ENCODE data around the gene TNS3.

Gene TNS3

DNA sequence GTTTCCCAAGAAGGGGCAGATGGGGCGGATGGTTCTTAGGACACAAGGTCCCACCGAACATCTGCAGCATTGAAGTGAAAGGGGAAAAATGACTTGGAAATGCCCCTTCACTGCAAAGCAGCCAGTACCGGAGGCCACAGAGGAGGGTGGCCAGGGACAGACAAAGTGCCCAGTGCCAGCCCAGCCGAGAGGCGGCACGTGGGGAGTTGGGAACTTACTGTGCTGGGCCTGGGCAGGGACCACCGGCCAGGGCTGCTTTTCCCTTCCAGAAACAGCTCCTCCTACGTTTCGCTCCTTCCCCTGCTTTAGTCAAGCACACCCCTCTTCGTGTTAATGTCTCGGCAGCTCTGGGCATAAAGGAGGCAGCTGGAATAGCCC is 129.2 kb downstream of the TNS3 start:
- Histone ChIP-seq H3K27ac (ENCODE audit: low read length) (peak overlapping the region; percentile 31), H3K4me3 (ENCODE audit: low read length in 2 of 2) (peak overlapping the region in 1 of 2 donors; percentile 49), H3K36me3 (ENCODE audit: control insufficient read depth in 2 of 2, insufficient read depth in 2 of 2, low read length in 2 of 2) (no peaks in the 10 kb centered on the region), H3K27me3 (ENCODE audit: control insufficient read depth in 1 of 2, insufficient read depth in 2 of 2, low read length in 2 of 2) (no peaks in the 10 kb centered on the region), H3K9ac (ENCODE audit: low read length in 2 of 2) (peak overlapping the region in 1 of 2 donors; percentile 58), H3K4me1 (ENCODE audit: control insufficient read depth, insufficient read depth, low read length) (peaks cover 45% of the 10 kb centered on the region), H3K9me3 (ENCODE audit: control insufficient read depth in 2 of 2, low read length in 2 of 2) (no peaks in the 10 kb centered on the region)

DNA sequence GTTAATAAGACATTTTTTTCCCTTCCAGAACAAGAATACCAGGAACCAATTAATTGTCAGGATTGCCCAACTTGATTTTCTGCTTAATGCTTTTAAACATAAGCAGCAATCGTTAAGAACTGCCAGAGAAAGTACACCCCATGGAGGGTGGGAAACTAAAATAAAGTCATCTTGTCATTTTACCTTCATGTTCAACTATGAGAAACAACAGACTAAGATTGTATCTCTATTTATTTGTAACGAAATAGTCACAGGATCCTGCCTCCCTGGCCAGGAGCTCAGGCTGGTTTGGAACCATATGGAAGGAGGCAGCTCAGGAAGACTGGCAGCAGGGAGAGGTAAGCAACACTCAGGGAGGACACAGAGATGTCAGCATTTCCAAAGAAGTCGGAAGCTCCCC is 129.6 kb downstream of the TNS3 start:
- no peaks in the 10 kb centered on the region for H3K9me3 ChIP-seq (ENCODE audit: control insufficient read depth in 2 of 2, low read length in 2 of 2)
- H3K4me3 ChIP-seq (ENCODE audit: low read length in 2 of 2) = peak overlapping the region in 1 of 2 donors; percentile 49
- peak overlapping the region; percentile 31 for H3K27ac ChIP-seq (ENCODE audit: low read length)
- peak overlapping the region in 1 of 2 donors; percentile 58 for H3K9ac ChIP-seq (ENCODE audit: low read length in 2 of 2)
- no peaks in the 10 kb centered on the region for H3K27me3 ChIP-seq (ENCODE audit: control insufficient read depth in 1 of 2, insufficient read depth in 2 of 2, low read length in 2 of 2)
- H3K36me3 ChIP-seq (ENCODE audit: control insufficient read depth in 2 of 2, insufficient read depth in 2 of 2, low read length in 2 of 2) = no peaks in the 10 kb centered on the region
- H3K4me1 ChIP-seq (ENCODE audit: control insufficient read depth, insufficient read depth, low read length) = peaks cover 44% of the 10 kb centered on the region

DNA sequence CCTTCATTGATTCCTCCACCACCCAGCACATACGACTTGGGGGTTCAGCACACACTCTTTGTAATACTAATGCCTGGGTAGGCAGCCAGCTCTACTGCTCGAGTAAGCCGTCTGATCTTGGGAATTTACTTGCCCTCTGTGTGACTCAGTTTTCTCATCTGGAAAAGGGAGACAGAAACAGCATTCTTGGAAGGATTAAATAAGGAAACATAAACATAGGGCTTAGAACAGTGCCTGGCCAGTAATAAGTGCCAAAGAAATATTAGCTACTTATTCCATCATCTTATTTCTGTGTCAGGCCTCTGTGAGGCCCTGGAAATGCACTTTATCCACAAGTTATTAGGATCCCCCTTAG is 130.1 kb downstream of the TNS3 start:
- peak overlapping the region in 1 of 2 donors; percentile 51 for H3K9ac ChIP-seq (ENCODE audit: low read length in 2 of 2)
- no peaks in the 10 kb centered on the region for H3K9me3 ChIP-seq (ENCODE audit: control insufficient read depth in 2 of 2, low read length in 2 of 2)
- H3K4me3 ChIP-seq (ENCODE audit: low read length in 2 of 2) = peak overlapping the region in 1 of 2 donors; percentile 3
- no peaks in the 10 kb centered on the region for H3K36me3 ChIP-seq (ENCODE audit: control insufficient read depth in 2 of 2, insufficient read depth in 2 of 2, low read length in 2 of 2)
- peak overlapping the region; percentile 31 for H3K27ac ChIP-seq (ENCODE audit: low read length)
- H3K4me1 ChIP-seq (ENCODE audit: control insufficient read depth, insufficient read depth, low read length) = peaks cover 44% of the 10 kb centered on the region
- H3K27me3 ChIP-seq (ENCODE audit: control insufficient read depth in 1 of 2, insufficient read depth in 2 of 2, low read length in 2 of 2) = no peaks in the 10 kb centered on the region

DNA sequence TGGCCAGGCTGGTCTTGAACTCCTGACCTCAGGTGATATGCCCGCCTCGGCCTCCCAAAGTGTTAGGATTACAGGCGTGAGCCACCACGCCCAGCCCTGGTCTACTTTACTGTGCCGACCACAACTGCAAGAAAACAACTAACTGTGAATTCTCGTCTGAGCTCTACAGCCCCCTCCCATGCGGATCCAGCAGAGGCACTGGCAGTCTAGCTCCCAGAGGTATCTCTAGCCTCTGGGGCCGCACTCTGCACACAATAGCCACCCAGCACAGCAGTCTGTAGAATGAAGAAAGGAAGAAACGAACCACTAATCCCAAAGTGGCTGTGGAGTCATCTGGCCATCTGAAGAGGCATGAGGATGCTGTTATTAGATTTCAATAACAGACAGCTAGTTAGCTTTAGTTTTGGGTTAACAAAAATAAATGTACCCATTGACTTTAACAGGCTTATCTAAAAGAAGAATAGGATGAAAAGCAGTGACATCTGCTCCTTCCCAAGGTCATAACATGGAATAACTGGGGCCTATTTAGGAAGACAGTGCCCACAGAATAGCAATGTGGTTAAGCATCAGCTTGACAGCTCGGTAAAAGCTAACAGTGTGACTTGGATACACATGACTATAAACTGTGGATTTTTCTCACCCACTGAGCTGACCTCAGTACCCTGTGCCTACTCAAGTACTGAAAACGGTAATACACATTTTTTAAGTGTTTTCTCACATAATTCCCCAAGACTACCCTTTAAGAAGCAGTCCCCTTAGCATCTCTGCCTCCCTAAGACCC is 131.9 kb downstream of the TNS3 start:
- H3K27me3 ChIP-seq (ENCODE audit: control insufficient read depth in 1 of 2, insufficient read depth in 2 of 2, low read length in 2 of 2) = no peaks in the 10 kb centered on the region
- H3K4me1 ChIP-seq (ENCODE audit: control insufficient read depth, insufficient read depth, low read length) = peaks cover 48% of the 10 kb centered on the region
- H3K36me3 ChIP-seq (ENCODE audit: control insufficient read depth in 2 of 2, insufficient read depth in 2 of 2, low read length in 2 of 2) = no peaks in the 10 kb centered on the region

GRCh38 chr7:47448971-47449370 is 132.9 kb downstream of the TNS3 start:
- Histone ChIP-seq H3K9ac (ENCODE audit: low read length in 2 of 2) (no peak overlapping the region), H3K4me1 (ENCODE audit: control insufficient read depth, insufficient read depth, low read length) (peaks cover 41% of the 10 kb centered on the region), H3K9me3 (ENCODE audit: control insufficient read depth in 2 of 2, low read length in 2 of 2) (no peaks in the 10 kb centered on the region), H3K27me3 (ENCODE audit: control insufficient read depth in 1 of 2, insufficient read depth in 2 of 2, low read length in 2 of 2) (no peaks in the 10 kb centered on the region), H3K36me3 (ENCODE audit: control insufficient read depth in 2 of 2, insufficient read depth in 2 of 2, low read length in 2 of 2) (no peaks in the 10 kb centered on the region), H3K4me3 (ENCODE audit: low read length in 2 of 2) (no peak overlapping the region), H3K27ac (ENCODE audit: low read length) (no peak overlapping the region)

More for the DNA sequence above, 131.9 kb downstream of the TNS3 start:
- no peak overlapping the region for H3K4me3 ChIP-seq (ENCODE audit: low read length in 2 of 2)
- H3K27ac ChIP-seq (ENCODE audit: low read length) = peak overlapping the region; percentile 64
- no peak overlapping the region for H3K9ac ChIP-seq (ENCODE audit: low read length in 2 of 2)
- no peaks in the 10 kb centered on the region for H3K9me3 ChIP-seq (ENCODE audit: control insufficient read depth in 2 of 2, low read length in 2 of 2)

- H3K4me3 ChIP-seq (ENCODE audit: low read length in 2 of 2) = no peak overlapping the region
- no peaks in the 10 kb centered on the region for H3K27me3 ChIP-seq (ENCODE audit: control insufficient read depth in 1 of 2, insufficient read depth in 2 of 2, low read length in 2 of 2)
- no peaks in the 10 kb centered on the region for H3K9me3 ChIP-seq (ENCODE audit: control insufficient read depth in 2 of 2, low read length in 2 of 2)
- no peaks in the 10 kb centered on the region for H3K36me3 ChIP-seq (ENCODE audit: control insufficient read depth in 2 of 2, insufficient read depth in 2 of 2, low read length in 2 of 2)
- peaks cover 31% of the 10 kb centered on the region for H3K4me1 ChIP-seq (ENCODE audit: control insufficient read depth, insufficient read depth, low read length)
- no peak overlapping the region for H3K9ac ChIP-seq (ENCODE audit: low read length in 2 of 2)
- H3K27ac ChIP-seq (ENCODE audit: low read length) = no peak overlapping the region
Measured at GRCh38 chr7:47447621-47448349, 134.1 kb downstream of the TNS3 start.

DNA sequence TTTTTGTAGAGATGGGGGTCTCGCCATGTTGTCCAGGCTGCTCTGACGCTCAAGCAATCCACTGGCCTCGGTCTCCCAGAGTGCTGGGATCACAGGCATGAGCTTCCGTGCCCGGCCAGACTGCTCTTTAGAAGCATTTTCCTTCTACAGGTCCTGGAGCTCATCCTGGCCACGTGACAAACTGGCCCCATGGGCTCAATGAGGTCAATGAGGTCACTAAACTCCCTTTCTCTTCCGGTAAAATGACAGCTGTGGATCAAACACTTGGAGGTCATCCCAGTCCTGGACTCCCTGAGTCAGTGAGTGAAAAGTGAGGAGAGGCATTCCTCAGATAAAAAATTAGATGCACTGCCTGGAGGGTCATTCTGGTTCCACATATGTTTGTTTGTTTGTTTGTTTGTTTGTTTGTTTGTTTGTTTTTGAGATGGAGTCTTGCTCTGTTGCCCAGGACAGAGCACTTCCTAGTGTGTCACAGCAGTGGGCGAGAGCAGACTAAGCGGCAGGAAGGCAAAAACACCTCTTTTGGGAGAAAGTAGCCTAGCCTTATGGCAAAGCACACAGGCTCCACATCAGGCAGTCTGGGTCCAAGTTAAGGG is 134.9 kb downstream of the TNS3 start:
- no peak overlapping the region for H3K9ac ChIP-seq (ENCODE audit: low read length in 2 of 2)
- H3K36me3 ChIP-seq (ENCODE audit: control insufficient read depth in 2 of 2, insufficient read depth in 2 of 2, low read length in 2 of 2) = no peaks in the 10 kb centered on the region
- peaks cover 26% of the 10 kb centered on the region for H3K4me1 ChIP-seq (ENCODE audit: control insufficient read depth, insufficient read depth, low read length)
- no peak overlapping the region for H3K4me3 ChIP-seq (ENCODE audit: low read length in 2 of 2)
- no peaks in the 10 kb centered on the region for H3K9me3 ChIP-seq (ENCODE audit: control insufficient read depth in 2 of 2, low read length in 2 of 2)
- no peak overlapping the region for H3K27ac ChIP-seq (ENCODE audit: low read length)
- no peaks in the 10 kb centered on the region for H3K27me3 ChIP-seq (ENCODE audit: control insufficient read depth in 1 of 2, insufficient read depth in 2 of 2, low read length in 2 of 2)

GRCh38 chr7:47444376-47445098 is 137.4 kb downstream of the TNS3 start:
- H3K4me3 ChIP-seq (ENCODE audit: low read length in 2 of 2) = no peak overlapping the region
- no peaks in the 10 kb centered on the region for H3K27me3 ChIP-seq (ENCODE audit: control insufficient read depth in 1 of 2, insufficient read depth in 2 of 2, low read length in 2 of 2)
- H3K4me1 ChIP-seq (ENCODE audit: control insufficient read depth, insufficient read depth, low read length) = peaks cover 10% of the 10 kb centered on the region
- no peaks in the 10 kb centered on the region for H3K9me3 ChIP-seq (ENCODE audit: control insufficient read depth in 2 of 2, low read length in 2 of 2)
- H3K9ac ChIP-seq (ENCODE audit: low read length in 2 of 2) = no peak overlapping the region
- no peaks in the 10 kb centered on the region for H3K36me3 ChIP-seq (ENCODE audit: control insufficient read depth in 2 of 2, insufficient read depth in 2 of 2, low read length in 2 of 2)
- H3K27ac ChIP-seq (ENCODE audit: low read length) = no peak overlapping the region

- Histone ChIP-seq H3K9me3 (ENCODE audit: control insufficient read depth in 2 of 2, low read length in 2 of 2) (no peaks in the 10 kb centered on the region), H3K4me1 (ENCODE audit: control insufficient read depth, insufficient read depth, low read length) (peaks cover 10% of the 10 kb centered on the region), H3K27ac (ENCODE audit: low read length) (no peak overlapping the region), H3K27me3 (ENCODE audit: control insufficient read depth in 1 of 2, insufficient read depth in 2 of 2, low read length in 2 of 2) (no peaks in the 10 kb centered on the region), H3K4me3 (ENCODE audit: low read length in 2 of 2) (no peak overlapping the region), H3K9ac (ENCODE audit: low read length in 2 of 2) (no peak overlapping the region), H3K36me3 (ENCODE audit: control insufficient read depth in 2 of 2, insufficient read depth in 2 of 2, low read length in 2 of 2) (peaks cover 0 to 7% of the 10 kb centered on the region in 2 donors)
Measured at GRCh38 chr7:47443049-47443448, 138.9 kb downstream of the TNS3 start.

DNA sequence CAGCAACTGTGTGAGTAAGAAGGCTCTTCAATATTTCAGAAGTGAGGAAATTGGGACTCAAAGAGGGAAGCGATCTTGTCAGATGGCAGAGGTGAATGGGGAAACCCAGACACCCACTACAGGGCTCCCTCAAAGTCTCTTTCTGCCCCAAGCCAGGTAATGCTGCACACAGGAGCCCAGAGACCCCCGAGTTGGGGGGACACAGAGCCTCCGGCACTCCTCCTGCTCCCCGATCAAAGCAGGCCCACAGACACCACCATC is 139.4 kb downstream of the TNS3 start:
- H3K27ac ChIP-seq (ENCODE audit: low read length) = no peak overlapping the region
- no peaks in the 10 kb centered on the region for H3K27me3 ChIP-seq (ENCODE audit: control insufficient read depth in 1 of 2, insufficient read depth in 2 of 2, low read length in 2 of 2)
- peaks cover 10% of the 10 kb centered on the region for H3K4me1 ChIP-seq (ENCODE audit: control insufficient read depth, insufficient read depth, low read length)
- peaks cover 0 to 7% of the 10 kb centered on the region in 2 donors for H3K36me3 ChIP-seq (ENCODE audit: control insufficient read depth in 2 of 2, insufficient read depth in 2 of 2, low read length in 2 of 2)
- no peak overlapping the region for H3K4me3 ChIP-seq (ENCODE audit: low read length in 2 of 2)
- no peaks in the 10 kb centered on the region for H3K9me3 ChIP-seq (ENCODE audit: control insufficient read depth in 2 of 2, low read length in 2 of 2)
- H3K9ac ChIP-seq (ENCODE audit: low read length in 2 of 2) = no peak overlapping the region

Measured in stomach smooth muscle (tissue), 2 donors.